ENCODE results near the gene NF2. TPM values are rescaled to one million over a fixed set of nuclear protein-coding genes. Genes with fewer than 3 reads are reported as not detected.
"Not testable (repeated sequence)": the region's sequence is repeated elsewhere in the genome, so short reads cannot be mapped to it uniquely, and the experiment has no call there.

NF2 gene
- total RNA-seq, 1 donor from 2014 or later, result 60.1 TPM

DNA sequence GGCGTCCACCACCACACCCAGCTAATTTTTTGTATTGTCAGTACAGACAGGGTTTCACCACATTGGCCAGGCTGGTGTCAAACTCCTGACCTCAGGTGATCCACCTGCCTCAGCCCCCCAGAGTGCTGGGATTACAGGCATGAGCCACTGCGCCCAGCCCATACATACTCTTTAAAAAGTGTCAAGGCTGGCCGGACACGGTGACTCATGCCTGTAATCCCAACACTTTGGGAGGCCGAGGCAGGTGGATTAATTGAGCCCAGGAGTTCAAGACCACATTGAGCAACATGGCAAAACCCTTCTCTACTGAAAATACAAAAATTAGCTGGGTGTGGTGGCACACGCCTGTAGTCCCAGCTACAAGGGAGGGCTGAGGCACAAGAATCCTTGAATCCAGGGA is 9.0 kb upstream of the NF2 start:
- intact Hi-C loops (cut with micrococcal nuclease), result not testable (repeated sequence)

DNA sequence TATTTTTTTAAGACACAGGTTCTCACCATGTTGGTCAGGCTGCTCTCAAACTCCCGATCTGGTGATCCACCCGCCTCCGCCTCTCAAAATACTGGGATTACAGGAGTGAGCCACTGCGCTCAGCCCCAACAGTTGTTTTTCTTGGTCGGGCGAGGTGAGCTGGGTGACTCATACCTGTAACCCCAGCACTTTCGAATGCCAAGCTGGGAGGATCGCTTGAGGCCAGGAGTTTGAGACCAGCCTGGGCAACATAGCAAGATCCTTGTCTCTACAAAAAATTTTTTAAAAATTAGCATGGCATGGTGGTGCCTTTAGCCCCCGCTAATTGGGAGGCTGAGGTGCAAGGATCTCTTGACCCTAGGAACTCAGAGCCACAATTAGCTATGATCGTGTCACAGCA is 7.0 kb upstream of the NF2 start:
- intact Hi-C loops (cut with micrococcal nuclease), result no loop called here

DNA sequence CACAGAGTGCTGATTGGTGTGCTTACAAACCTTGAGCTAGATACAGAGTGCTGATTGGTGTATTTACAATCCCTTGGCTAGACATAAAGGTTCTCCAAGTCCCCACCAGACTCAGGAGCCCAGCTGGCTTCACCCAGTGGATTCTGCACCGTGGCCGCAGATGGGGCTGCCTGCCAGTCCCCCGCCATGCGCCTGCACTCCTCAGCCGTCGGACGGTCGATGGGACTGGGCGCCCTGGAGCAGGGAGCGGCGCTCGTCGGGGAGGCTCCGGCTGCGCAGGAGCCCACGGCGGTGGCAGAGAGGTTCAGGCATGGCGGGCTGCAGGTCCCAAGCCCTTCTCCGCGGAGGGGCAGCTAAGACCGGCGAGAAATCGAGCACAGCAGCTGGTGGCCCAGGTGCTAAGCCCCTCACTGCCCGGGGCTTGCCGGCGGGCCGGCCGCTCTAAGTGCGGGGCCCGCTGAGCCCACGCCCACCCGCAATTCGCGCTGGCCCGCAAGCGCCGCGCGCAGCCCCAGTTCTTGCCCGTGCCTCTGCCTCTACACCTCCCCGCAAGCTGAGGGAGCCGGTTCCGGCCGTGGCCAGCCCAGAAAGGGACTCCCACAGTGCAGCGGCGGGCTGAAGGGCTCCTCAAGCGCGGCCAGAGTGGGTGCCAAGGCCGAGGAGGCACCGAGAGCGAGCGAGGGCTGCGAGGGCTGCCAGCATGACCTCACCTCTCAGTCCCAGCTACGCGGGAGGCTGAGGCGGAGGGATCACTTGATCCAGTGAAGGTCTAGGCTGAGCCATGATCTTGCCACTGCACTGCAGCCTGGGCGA is 5.4 kb upstream of the NF2 start:
- intact Hi-C loops (cut with micrococcal nuclease), result not testable (repeated sequence)

DNA sequence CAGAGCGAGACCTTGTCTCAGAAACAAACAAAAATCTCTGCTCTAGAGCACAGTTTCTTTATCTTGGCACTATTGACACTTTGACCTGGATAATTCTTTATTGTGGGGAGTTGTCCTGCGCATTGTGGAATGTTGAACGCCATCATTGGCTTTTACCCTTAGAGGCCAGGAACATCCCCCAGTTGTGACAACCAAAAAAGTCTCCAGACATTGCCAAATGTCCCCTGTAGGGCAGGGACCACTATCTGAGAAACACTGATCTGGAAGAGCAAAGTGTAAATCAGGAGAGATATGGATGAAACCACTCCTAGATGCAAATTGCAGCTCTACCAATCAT is 4.8 kb upstream of the NF2 start:
- intact Hi-C loops (cut with micrococcal nuclease), result no loop called here

DNA sequence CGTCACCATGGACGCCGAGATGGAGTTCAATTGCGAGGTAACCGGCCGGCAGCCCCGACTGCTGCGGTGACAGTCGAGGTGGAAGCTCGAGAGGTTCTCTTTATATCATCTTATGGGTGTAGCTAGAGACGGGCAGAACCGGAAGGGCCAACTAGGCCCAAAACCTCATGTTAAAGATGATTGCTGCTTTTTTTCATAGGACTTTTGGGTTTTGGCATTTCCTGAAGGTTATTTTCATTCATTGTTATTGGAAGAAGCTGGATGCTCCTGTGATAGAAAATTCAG is 585 bp downstream of the NF2 start:
- intact Hi-C loops (cut with micrococcal nuclease), result loop anchor here (1.0 to 5.0 kb wide), 5 partner anchors 14 to 1743 kb away; partner anchors contain the start of genes AP1B1, OSM and PATZ1

DNA sequence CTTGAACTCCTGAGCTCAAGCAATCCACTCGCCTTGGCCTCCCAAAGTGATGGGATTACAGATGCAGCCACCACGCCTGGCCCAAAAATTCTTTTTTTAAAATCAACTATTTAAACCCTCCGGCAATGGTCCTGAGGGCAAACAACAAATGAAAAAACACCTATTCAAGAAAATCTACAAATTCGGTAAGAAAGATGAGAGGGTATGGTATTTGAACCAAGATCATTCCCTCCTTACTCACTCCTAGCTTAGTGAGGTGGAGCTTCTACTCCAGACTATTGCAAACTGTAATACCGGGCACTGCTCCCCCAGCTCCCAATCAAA is 2.1 kb downstream of the NF2 start:
- intact Hi-C loops (cut with micrococcal nuclease), result loop anchor here (2.0 kb wide), 1 partner anchor 19 kb away; no protein-coding TSS in a partner anchor

DNA sequence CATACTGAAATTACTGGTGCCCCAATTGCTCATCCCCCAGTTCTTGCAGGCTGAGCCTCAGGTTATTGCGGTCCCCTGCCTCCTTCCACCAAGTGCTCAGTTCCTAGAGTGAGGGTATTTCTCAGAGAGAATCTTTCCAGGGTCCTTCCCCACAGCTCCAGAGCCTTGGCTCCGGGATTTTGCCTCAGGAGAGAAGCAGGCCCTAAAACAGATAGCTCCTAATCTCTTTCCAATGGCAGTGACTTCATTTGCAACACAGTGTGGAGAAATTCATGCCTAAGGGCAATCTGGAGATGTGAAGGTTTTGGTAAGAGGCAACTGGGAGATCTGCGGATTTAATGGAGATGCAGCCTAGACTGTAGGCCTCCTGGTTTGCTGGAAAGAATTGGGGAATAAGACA is 2.9 kb downstream of the NF2 start:
- intact Hi-C loops (cut with micrococcal nuclease), result no loop called here

DNA sequence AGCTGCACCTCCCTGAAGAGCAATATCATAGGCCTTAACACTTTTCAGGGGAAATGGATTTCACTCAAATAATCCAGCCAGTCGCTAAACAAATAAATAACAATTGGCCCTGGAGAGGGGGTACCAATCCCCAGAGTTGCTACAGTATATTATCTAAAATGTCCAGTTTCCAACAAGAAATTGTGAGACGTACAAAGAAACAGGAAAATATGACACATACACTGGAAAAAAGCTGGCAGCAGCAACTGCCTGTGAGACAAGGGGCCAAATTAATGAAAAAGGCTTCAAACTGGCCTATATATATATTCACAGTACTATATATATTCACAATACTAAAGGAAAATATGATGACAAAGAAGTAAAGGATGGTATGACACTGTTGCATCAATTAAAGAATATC is 4.0 kb downstream of the NF2 start:
- intact Hi-C loops (cut with micrococcal nuclease), result no loop called here

DNA sequence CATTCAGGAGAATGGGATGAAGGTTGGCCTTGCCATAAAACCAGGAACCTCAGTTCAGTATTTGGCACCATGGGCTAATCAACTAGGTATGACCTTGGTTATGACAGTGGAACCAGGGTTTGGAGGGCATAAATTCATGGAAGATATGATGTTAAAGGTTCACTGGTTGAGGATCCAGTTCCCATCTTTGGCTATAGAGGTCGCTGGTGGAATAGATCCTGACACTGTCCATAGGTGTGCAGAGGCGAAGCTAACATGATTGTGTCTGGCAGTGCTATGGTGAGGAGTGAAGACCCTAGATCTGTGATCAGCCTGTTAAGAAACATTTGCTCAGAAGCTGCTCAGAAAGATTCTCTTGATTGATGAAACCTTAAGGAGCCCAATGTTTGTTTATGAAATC is 5.7 kb downstream of the NF2 start:
- intact Hi-C loops (cut with micrococcal nuclease), result no loop called here

DNA sequence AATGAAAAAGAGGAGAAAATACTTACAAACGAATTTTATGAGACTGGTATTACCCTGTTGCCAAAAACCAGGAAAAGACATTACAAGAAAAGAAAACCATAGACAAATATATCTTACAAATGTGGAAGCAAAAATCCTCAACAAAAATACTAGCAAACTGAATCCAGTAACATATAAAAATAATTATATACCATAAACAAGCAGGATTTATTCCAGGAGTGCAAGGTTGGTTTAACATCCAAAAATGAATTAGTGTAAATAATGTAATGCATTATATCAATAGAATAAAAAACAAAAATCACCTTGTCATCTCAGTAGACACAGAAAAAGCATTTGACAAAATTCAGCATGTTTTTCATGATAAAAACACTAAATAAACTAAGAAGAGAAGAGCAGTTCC is 7.3 kb downstream of the NF2 start:
- intact Hi-C loops (cut with micrococcal nuclease), result no loop called here

DNA sequence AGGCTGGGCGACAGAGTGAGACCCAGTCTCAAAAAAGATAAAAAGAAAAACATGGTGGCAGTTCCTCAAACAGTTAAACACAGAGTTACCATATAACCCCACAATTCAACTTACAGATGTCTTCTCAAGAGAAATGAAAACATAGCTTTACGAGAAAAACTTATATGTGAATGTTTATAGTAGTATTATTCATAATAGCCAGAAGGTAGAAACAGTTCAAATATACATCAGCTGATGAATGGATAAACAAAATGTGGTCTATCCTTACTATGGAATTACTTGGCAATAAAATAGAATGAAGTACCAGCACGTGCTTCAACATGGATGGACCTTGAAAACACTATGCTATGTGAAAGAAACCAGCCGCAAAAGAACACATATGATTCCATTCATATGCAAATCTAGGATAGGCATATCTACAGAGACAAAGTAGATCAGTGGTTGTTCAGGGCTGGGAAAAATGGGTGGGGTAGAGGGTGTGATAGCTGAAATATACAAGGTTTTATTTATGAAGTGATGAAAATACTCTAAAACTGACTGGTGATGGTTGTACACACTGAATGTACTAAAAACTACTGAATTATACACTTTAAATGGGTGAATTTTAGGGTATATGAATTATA is 12.4 kb downstream of the NF2 start:
- intact Hi-C loops (cut with micrococcal nuclease), result no loop called here

DNA sequence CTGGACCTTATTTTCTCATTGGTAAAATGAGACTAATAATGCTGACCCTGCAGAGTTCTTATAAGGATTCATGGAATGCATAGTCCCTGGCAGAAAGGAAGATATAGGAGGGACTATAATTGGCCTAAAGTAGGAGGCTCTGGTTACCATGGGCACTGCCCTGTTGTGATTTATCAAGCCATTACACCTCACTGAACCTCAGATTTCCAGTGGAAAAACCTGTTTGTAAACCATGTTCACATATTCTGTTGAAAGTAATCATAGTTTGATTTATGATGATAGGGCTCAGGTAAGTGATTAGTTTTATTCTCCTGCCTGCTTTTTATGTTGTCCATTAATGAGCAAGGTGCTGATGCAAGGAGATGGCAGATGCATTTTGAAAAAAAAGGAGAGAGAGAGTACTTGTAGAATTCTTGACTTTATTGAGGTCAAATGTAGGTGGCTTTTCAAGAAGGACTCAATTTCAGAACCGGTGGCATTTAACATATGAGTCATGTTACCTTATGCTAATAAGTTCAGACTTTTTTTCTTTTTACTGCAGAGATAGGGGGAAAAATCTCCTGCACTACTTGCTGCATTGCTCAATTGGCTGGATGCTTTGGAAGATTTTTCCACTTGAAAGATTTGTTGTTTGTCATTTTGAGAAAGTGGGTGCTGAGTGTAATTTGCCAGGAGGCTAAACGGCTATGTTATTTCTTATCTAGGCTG is 14.6 kb downstream of the NF2 start:
- intact Hi-C loops (cut with micrococcal nuclease), result no loop called here

DNA sequence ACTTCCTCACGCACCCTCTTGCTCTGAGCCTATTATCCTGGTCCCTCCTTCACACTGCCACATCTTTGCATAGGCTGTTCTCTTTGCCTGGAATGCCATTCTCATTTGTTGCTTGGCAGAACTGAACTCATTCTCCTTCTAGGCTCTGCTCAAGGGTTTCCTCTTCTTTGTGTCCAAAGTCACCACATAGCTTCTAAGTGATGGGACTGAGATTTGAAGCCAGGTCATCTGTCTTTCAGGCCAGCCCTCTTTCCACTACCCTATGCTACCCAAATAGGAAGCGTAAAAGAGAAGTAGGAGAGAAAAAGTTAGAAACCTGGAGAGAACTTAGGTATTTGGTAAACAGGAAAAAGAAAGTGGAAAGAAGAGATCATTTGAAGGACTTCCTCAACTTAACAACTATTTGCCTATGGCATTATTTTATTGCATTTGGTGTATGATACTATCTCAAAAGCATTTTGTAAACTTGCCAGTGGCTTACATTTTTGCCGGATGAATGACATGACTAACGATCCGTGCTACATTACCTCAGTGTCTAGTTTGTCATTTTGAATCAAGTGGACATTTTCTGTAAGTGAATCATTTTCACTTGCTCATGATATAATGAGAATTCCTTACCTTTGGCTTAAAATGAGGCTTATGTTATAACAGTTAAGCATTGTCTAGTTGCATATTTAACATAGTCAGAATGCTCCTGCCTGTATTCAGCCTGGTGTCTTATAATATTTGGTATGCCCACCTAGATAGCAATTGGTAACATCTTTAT is 18.5 kb downstream of the NF2 start:
- intact Hi-C loops (cut with micrococcal nuclease), result no loop called here

DNA sequence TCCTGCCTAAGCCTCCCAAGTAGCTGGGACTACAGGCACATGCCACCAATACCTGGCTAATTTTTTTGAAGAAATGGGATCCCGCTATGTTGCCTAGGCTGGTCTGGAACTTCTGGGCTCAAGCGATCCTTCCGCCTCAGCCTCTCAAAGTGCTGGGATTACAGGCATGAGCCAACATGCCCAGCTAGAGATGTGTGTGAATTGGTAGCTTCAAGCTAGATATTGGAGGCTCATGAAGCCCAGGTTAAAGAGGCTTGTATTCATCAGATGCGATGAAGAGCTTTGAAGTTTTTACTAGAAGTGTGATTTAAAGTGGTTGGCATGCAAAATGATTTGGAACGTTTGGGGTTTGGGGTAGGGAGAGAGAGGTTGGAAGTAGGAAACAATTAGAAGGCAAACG is 19.6 kb downstream of the NF2 start:
- intact Hi-C loops (cut with micrococcal nuclease), result no loop called here

DNA sequence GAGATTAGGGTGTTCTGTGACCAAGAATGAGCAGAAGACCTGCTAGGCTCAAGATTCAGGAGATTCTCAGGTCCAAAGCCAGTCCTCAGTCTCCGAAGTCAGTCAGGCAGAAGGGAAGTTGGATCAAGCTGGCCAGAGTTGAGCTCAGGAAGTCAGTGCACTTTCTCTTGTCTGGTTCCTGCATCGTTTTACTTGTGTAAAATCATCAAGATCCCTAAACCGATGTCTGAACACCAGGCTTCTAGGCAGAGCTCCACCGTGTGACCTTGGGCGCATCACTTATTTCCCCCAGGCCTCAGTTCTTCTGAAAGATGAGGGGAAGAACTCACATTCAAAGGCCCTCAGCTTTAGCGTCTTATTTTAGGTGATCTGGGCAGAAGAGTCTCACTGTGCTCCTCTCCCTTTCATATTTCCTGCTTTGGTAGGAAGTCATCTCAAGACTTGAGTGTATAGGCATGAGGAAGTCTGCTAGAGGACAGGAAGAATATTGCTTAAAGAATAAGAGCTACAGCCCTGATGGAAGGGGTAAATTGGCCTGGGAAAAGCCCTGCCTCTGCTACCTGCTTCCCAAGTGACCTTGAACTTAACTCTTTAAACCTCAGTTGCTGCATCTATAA is 20.2 kb downstream of the NF2 start:
- intact Hi-C loops (cut with micrococcal nuclease), result loop anchor here (2.0 kb wide), 1 partner anchor 19 kb away; no protein-coding TSS in a partner anchor

DNA sequence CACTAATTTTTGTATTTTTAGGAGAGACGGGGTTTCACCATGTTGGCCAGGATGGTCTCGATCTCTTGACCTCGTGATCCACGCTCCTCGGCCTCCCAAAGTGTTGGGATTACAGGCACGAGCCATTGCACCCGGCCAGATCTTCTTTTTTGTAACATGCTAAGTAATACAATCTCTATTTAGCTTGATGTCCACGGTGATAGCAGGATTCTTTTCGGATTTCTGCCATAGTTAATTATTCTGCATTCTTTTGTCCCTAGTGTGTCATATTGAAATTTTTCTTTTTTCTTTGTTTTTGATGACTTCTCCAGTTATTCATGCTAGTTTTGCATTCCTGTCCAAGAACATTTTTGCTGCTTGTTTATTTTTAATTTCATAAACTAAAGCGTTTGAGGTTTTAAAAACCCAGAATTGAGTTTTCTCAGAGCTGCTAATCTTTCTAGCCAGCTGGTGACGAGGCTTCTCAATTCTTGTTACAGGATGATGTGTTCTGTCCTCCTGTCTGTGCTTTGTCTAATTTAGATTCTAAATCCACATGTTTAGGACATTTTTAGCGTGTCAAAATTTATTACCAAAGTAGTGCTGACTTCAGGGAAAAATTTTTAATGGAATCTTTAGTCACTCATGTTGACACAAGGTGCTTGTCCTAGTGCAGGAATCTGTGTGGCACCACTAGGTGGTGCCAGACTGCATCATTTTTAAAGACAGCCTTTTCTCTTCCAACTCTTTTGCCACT is 21.8 kb downstream of the NF2 start:
- intact Hi-C loops (cut with micrococcal nuclease), result loop anchor here (1.0 to 2.0 kb wide), 5 partner anchors 20 to 662 kb away; no protein-coding TSS in a partner anchor

DNA sequence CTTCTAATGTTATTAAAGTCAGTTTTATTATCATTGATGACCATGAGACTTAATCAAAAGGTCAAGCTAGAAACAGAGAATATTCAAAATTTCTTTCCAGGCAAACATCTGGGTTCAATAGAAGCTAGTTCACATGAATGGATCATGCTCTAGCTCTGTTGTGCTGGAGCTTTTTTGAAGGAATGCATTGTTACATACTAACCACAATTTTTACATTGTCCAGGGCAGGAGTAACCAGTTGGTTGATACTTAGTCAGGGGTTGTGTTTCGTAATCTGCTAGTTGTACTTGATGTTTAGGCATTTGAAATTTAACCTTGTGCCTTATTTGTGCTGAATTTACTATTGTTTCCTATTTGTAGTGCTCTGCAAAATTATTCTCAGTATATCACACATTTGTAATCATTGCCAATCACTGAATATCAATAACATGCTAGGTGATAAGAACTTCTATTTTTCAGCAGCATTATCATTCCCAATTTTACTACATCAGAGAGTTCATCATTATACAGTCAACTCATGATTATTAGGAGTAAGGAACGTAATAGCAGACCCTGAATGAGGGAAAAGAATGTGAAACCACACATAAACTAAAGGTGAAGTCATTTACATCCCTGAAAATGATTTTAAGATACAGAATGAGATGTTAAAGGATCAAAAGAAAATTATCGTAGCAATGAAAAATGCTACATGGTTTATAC is 23.2 kb downstream of the NF2 start:
- intact Hi-C loops (cut with micrococcal nuclease), result no loop called here

DNA sequence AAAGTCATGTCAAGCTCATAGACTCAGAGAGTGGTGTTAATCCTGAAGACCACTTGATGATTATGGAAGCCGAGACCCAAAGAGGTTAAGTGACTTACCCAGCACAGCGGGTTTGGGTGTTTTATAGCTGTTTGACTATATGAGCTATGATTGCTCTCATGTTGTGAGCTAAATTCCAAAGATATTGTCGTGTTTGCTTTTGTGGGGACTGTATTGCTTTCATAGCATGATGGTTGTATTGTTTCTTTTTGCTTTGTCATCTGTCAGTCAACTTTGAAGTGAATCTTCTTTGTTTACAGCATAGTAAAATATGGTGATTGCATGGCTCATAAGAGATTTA is 23.7 kb downstream of the NF2 start:
- intact Hi-C loops (cut with micrococcal nuclease), result no loop called here

DNA sequence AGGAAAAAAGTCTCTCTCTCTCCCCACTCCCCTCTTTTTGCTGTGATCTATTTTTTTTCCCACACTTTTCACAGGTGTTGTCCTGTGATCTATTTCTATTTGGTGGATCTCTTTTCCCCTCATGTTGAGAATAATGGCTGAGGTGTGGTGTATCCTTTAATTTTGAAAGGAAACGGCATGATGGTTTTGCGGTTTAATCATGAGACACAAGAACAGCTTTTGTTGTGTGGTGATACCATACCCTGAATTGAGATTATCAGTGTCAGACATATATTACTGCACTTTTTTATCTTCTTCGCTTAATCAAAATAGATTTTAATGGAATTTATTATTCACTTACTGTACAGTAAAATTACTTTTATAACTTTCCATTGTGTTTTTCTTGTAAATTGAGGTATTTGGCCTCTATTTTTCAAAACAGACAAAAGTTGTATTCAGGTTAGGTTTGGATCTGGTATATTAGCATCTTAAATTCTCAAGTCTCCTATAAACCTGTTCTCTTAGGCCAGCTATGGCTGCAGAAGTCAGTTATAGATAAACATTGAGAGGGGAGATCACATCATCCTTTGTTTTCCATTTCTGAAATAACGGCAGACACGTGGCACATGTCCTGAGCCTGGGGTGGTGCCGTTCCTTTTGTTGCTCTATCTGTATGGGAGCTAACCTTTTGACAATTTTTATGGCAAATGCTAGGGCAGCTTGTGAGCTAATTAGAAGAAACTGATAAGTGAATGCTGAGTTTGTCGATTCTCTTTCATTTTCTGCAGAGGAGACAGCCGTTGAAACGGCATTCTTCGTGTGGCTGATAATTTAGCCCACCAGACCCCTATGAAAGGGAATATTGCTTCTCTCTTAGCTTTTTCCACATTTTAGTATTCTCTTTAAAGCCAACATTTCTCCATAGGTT is 25.8 kb downstream of the NF2 start:
- intact Hi-C loops (cut with micrococcal nuclease), result no loop called here

Measured in T-helper 1 cell treated with Interleukin-12 subunit alpha and Interleukin-12 subunit beta and Interleukin-4 antibody, amounts not matched to agents 30 ng/mL and 1 ng/mL, for 36 hours (primary cell).